H9 (cell line): ENCODE measurements around the gene SOBP. TPM values are rescaled to one million over a fixed set of nuclear protein-coding genes. Genes with fewer than 3 reads are reported as not detected.
A peak's percentile ranks its signal among the peaks of the same experiment; 100 is the strongest.

Experiments used
- DNase-seq: peaks from one replicate; pipeline ENCODE4 v3.0.0-alpha.2; 2017
- H2AFZ ChIP-seq: one replicate; pipeline ENCODE4 v1.6.1; 2013; ENCODE audit warnings: mild to moderate bottlenecking, low read length, control low read depth, moderate library complexity
- H2AK5ac ChIP-seq: 2 replicates; pipeline ENCODE4 v1.6.1; 2013; ENCODE audit warnings: low read length, control low read depth, mixed read lengths; ENCODE audit not compliant: insufficient read length
- H2BK120ac ChIP-seq: one replicate; pipeline ENCODE4 v1.6.1; 2013; ENCODE audit warnings: low read depth, mild to moderate bottlenecking, low read length, control low read depth, inconsistent platforms; ENCODE audit not compliant: poor library complexity, severe bottlenecking
- H2BK12ac ChIP-seq: 2 replicates; pipeline ENCODE4 v1.6.1; 2013; ENCODE audit warnings: low read length, control low read depth, mixed read lengths, low read depth; ENCODE audit not compliant: insufficient read length
- H2BK15ac ChIP-seq: 2 replicates; pipeline ENCODE4 v1.6.1; 2013; ENCODE audit warnings: low read depth, low read length, control low read depth
- H2BK20ac ChIP-seq: one replicate; pipeline ENCODE4 v1.6.1; 2013; ENCODE audit warnings: low read depth, mild to moderate bottlenecking, low read length, control low read depth, inconsistent platforms; ENCODE audit not compliant: poor library complexity, severe bottlenecking
- H2BK5ac ChIP-seq: 2 replicates; pipeline ENCODE4 v1.6.1; 2013; ENCODE audit warnings: low read length, control low read depth, mixed read lengths; ENCODE audit not compliant: insufficient read length
- H3K14ac ChIP-seq: 2 replicates; pipeline ENCODE4 v1.6.1; 2013; ENCODE audit warnings: low read length, control low read depth; ENCODE audit not compliant: insufficient read depth
- H3K18ac ChIP-seq: 2 replicates; pipeline ENCODE4 v1.6.1; 2013; ENCODE audit warnings: low read depth, mild to moderate bottlenecking, mixed read lengths, low read length, control low read depth; ENCODE audit not compliant: insufficient read length
- H3K23ac ChIP-seq: 2 replicates; pipeline ENCODE4 v1.6.1; 2013; ENCODE audit warnings: low read length, control low read depth, mixed read lengths, low read depth; ENCODE audit not compliant: insufficient read length
- H3K23me2 ChIP-seq: 2 replicates; pipeline ENCODE4 v1.6.1; 2013; ENCODE audit warnings: low read depth, mild to moderate bottlenecking, mixed read lengths, low read length, control low read depth; ENCODE audit not compliant: insufficient read length, poor library complexity, severe bottlenecking
- H3K27ac ChIP-seq: 2 replicates; pipeline ENCODE4 v1.5.1; 2013; ENCODE audit warnings: low read length, control low read depth, mixed read lengths, low read depth; ENCODE audit not compliant: insufficient read length
- H3K27me3 ChIP-seq: 2 replicates; pipeline ENCODE4 v1.6.1; 2013; ENCODE audit warnings: low read length, control low read depth, inconsistent platforms; ENCODE audit not compliant: insufficient read depth
- H3K4ac ChIP-seq: 2 replicates; pipeline ENCODE4 v1.6.1; 2013; ENCODE audit warnings: low read depth, mild to moderate bottlenecking, control low read depth, inconsistent platforms, low read length, moderate library complexity
- H3K4me1 ChIP-seq: 2 replicates; pipeline ENCODE4 v1.6.1; 2013; ENCODE audit warnings: low read length, control low read depth, inconsistent platforms; ENCODE audit not compliant: insufficient read depth
- H3K4me2 ChIP-seq: 2 replicates; pipeline ENCODE4 v1.6.1; 2013; ENCODE audit warnings: low read length, control low read depth, mixed read lengths; ENCODE audit not compliant: insufficient read length, insufficient read depth
- H3K56ac ChIP-seq: 2 replicates; pipeline ENCODE4 v1.6.1; 2013; ENCODE audit warnings: low read depth, mild to moderate bottlenecking, mixed read lengths, low read length, control low read depth; ENCODE audit not compliant: insufficient read length
- H3K79me1 ChIP-seq: 2 replicates; pipeline ENCODE4 v1.6.1; 2013; ENCODE audit warnings: low read depth, mild to moderate bottlenecking, moderate library complexity, low read length, control low read depth, inconsistent platforms; ENCODE audit not compliant: insufficient read depth, poor library complexity, severe bottlenecking
- H3K79me2 ChIP-seq: 2 replicates; pipeline ENCODE4 v1.6.1; 2013; ENCODE audit warnings: low read length, control low read depth, inconsistent platforms; ENCODE audit not compliant: insufficient read depth
- H3K9ac ChIP-seq: 2 replicates; pipeline ENCODE4 v1.6.1; 2013; ENCODE audit warnings: low read length, control low read depth, mixed read lengths; ENCODE audit not compliant: insufficient read length; ENCODE audit errors: extremely low read depth
- H3K9me3 ChIP-seq: one replicate; pipeline ENCODE4 v1.6.1; 2013; ENCODE audit warnings: low read depth, low read length, inconsistent platforms; ENCODE audit not compliant: control insufficient read depth
- H3T11ph ChIP-seq: one replicate; pipeline ENCODE4 v1.6.1; 2013; ENCODE audit warnings: mild to moderate bottlenecking, low read length, control low read depth, inconsistent platforms
- H4K20me1 ChIP-seq: one replicate; pipeline ENCODE4 v1.6.1; 2013; ENCODE audit not compliant: control insufficient read depth, insufficient read length, insufficient read depth
- H4K5ac ChIP-seq: 2 replicates; pipeline ENCODE4 v1.6.1; 2013; ENCODE audit warnings: low read depth, mild to moderate bottlenecking, mixed read lengths, low read length, control low read depth; ENCODE audit not compliant: insufficient read length
- H4K8ac ChIP-seq: replicated peaks from 2 replicates; pipeline ENCODE4 v1.6.1; 2013; ENCODE audit warnings: low read length, control low read depth, mixed read lengths, low read depth; ENCODE audit not compliant: insufficient read length
- H4K91ac ChIP-seq: 2 replicates; pipeline ENCODE4 v1.6.1; 2013; ENCODE audit warnings: low read depth, mild to moderate bottlenecking, moderate library complexity, mixed read lengths, low read length, control low read depth; ENCODE audit not compliant: insufficient read length
- H3K27ac Mint-ChIP-seq, 3 experiments: 2 replicates in 2 of 3; 3 replicates in 1 of 3; pipeline ENCODE4 v1.8.0; 2020 to 2021; ENCODE audit warnings: mixed read lengths in 3 of 3, mild to moderate bottlenecking in 1 of 3, moderate library complexity in 1 of 3
- H3K27me3 Mint-ChIP-seq: 2 replicates; pipeline ENCODE4 v1.8.0; 2021; ENCODE audit warnings: low read depth, mild to moderate bottlenecking, moderate library complexity, mixed read lengths
- H3K36me3 Mint-ChIP-seq, 3 experiments: 2 replicates in 2 of 3; 3 replicates in 1 of 3; pipeline ENCODE4 v1.8.0; 2020 to 2021; ENCODE audit warnings: low read depth in 3 of 3, mixed read lengths in 3 of 3; ENCODE audit not compliant: insufficient read depth in 1 of 3
- H3K4me1 Mint-ChIP-seq, 2 experiments: 2 replicates each; pipeline ENCODE4 v1.8.0; 2020; ENCODE audit warnings: mixed read lengths in 2 of 2
- H3K4me3 Mint-ChIP-seq, 2 experiments: 2 replicates in 1 of 2; 3 replicates in 1 of 2; pipeline ENCODE4 v1.8.0; 2020 to 2021; ENCODE audit warnings: mild to moderate bottlenecking in 2 of 2, mixed read lengths in 2 of 2, moderate library complexity in 1 of 2
- H3K9me3 Mint-ChIP-seq, 2 experiments: 2 replicates in 1 of 2; 3 replicates in 1 of 2; pipeline ENCODE4 v1.8.0; 2020; ENCODE audit warnings: mild to moderate bottlenecking in 2 of 2, mixed read lengths in 2 of 2, moderate library complexity in 1 of 2
- whole genome bisulfite sequencing: extraction: QIAGEN DNeasy Blood & Tissue Kit; methylation state at CpG from one replicate; pipeline ENCODE4 v1.1.7; 2013; ENCODE audit warnings: missing lambda C conversion rate, low lambda C conversion rate, mixed read lengths; ENCODE audit not compliant: insufficient read length; ENCODE audit errors: extremely low coverage; 5-methylcytosine and 5-hydroxymethylcytosine counted together
- total RNA-seq: library from RNA; stranded (reverse); gene quantifications from 2 replicates; pipeline ENCODE4 v1.2.1, GENCODE V29; 2021
- TF ChIP-seq, protein P1 (sequence below): fragments of 200-600 bp; sonication (generic); conservative IDR thresholded peaks from 3 replicates; pipeline ENCODE4 v1.8.0; 2021; ENCODE audit warnings: antibody characterized with exemption, mild to moderate bottlenecking

Gene SOBP
- total RNA-seq, 1 experiment from 2014 or later: 4.3 TPM

DNA sequence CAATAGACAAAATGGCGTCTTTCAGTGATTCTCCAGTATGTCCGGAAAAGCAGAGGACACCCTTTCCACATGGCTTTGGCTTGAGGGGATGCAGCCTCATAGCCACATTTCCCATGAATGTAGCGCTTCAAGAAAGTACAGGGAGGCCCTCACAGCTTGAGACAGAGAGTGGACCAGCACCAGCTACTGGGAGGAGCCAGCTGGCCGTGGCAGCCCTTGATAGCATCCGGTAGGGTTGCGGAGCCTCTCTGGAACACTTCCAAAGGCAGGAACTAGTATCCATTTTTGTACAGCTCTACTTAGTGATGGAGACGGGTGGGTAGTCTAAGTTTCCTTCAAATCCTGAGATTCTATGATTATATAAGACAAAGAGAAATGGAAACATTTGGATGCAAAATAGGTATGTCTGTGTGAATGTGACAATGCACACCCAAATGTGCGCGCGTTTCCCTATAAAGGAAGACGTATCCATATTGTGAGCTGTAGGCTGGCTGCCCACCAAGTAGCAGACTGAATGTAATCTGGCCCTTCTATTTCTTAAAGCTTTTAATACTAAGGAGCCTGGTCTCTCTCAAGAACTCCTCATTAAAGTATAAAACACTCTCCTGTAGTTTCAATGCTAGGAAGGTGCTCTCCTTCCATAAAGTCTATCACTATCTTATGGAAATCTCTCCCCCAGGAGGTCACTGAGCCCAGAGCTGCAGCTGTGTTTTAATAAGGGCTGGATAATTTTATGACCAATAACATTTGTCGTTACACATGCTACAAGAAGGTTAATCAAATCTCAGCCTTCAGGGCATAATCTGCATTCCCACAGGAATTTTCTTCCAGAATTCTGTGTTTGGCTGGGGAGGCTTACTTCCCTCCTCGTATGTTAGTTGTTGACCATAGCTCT lies 74.0 kb downstream of the SOBP start:
- H2BK12ac ChIP-seq: no peak overlapping the region
- H3K18ac ChIP-seq: no peak overlapping the region
- no peaks in the 10 kb centered on the region for H3K27me3 ChIP-seq
- H3K27me3 Mint-ChIP-seq: no peaks in the 10 kb centered on the region
- no peaks in the 10 kb centered on the region for H3K9me3 Mint-ChIP-seq
- peaks cover 6% of the 10 kb centered on the region; the same call in 1 of the 2 replicates for H3K4me1 ChIP-seq
- no peak overlapping the region for H3K14ac ChIP-seq
- no peaks in the 10 kb centered on the region for H4K20me1 ChIP-seq
- H3T11ph ChIP-seq: no peak overlapping the region
- H3K27ac Mint-ChIP-seq: peak overlapping the region in 2 of 3 experiments; percentile 52 to 56; a peak in 2 of 7 replicates
- no peaks in the 10 kb centered on the region for H3K23me2 ChIP-seq
- no peak overlapping the region for H2BK20ac ChIP-seq
- no peaks in the 10 kb centered on the region for H3K9me3 ChIP-seq
- DNase-seq: no peak
- H3K56ac ChIP-seq: no peak overlapping the region
- H2AFZ ChIP-seq: no peak overlapping the region
- H3K4me1 Mint-ChIP-seq: peaks cover 30 to 46% of the 10 kb centered on the region in 2 experiments
- no peak overlapping the region for H2BK120ac ChIP-seq
- no peak overlapping the region for H3K4ac ChIP-seq
- H3K4me3 Mint-ChIP-seq: no peak overlapping the region
- H3K9ac ChIP-seq: no peak overlapping the region
- H3K79me1 ChIP-seq: no peaks in the 10 kb centered on the region
- TF ChIP-seq, protein P1, sequence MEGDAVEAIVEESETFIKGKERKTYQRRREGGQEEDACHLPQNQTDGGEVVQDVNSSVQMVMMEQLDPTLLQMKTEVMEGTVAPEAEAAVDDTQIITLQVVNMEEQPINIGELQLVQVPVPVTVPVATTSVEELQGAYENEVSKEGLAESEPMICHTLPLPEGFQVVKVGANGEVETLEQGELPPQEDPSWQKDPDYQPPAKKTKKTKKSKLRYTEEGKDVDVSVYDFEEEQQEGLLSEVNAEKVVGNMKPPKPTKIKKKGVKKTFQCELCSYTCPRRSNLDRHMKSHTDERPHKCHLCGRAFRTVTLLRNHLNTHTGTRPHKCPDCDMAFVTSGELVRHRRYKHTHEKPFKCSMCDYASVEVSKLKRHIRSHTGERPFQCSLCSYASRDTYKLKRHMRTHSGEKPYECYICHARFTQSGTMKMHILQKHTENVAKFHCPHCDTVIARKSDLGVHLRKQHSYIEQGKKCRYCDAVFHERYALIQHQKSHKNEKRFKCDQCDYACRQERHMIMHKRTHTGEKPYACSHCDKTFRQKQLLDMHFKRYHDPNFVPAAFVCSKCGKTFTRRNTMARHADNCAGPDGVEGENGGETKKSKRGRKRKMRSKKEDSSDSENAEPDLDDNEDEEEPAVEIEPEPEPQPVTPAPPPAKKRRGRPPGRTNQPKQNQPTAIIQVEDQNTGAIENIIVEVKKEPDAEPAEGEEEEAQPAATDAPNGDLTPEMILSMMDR: no peak
- H3K36me3 Mint-ChIP-seq: no peaks in the 10 kb centered on the region; a peak in 1 of 7 replicates
- no peak overlapping the region for H3K27ac ChIP-seq
- H3K4me2 ChIP-seq: no peak overlapping the region
- no peaks in the 10 kb centered on the region for H3K79me2 ChIP-seq
- no peak overlapping the region for H4K8ac ChIP-seq
- no peak overlapping the region for H2AK5ac ChIP-seq
- no peak overlapping the region for H4K91ac ChIP-seq
- H4K5ac ChIP-seq: no peak overlapping the region
- no CpG with 5 or more reads among the region's 13 CpGs for WGBS
- H3K23ac ChIP-seq: no peak overlapping the region
- H2BK5ac ChIP-seq: no peak overlapping the region
- no peak overlapping the region for H2BK15ac ChIP-seq
